HepG2 (cell line): ENCODE measurements around the gene TUT4. TPM values are rescaled to one million over a fixed set of nuclear protein-coding genes. Genes with fewer than 3 reads are reported as not detected.

Experiments
- GTF2F1 ChIP-seq: fragments of 150-350 bp; IDR thresholded peaks from 2 replicates; pipeline ENCODE4 v1.6.1; 2014; ENCODE audit warnings: low read length
- HIVEP1 ChIP-seq: sonication (generic); formaldehyde crosslinking; IDR thresholded peaks from 2 replicates; pipeline ENCODE4 v1.4.0; 2020; ENCODE audit warnings: mild to moderate bottlenecking, missing genetic modification reagents
- HNRNPLL ChIP-seq: fragments of 200-400 bp; formaldehyde crosslinking; IDR thresholded peaks from 2 replicates; pipeline ENCODE4 v1.6.1; 2017; ENCODE audit warnings: mild to moderate bottlenecking, low read depth, low read length; ENCODE audit not compliant: poor library complexity, severe bottlenecking
- KDM2A ChIP-seq: sonication (generic); formaldehyde crosslinking; IDR thresholded peaks from 2 replicates; pipeline ENCODE4 v1.4.0; 2020; ENCODE audit warnings: low read depth, missing genetic modification reagents, borderline replicate concordance
- NAIF1 ChIP-seq: sonication (generic); formaldehyde crosslinking; IDR thresholded peaks from 2 replicates; pipeline ENCODE4 v1.5.0; 2020; ENCODE audit warnings: mild to moderate bottlenecking, missing genetic modification reagents, borderline replicate concordance
- NCOA1 ChIP-seq: sonication (generic); formaldehyde crosslinking; IDR thresholded peaks from 2 replicates; pipeline ENCODE4 v1.9.0; 2021; ENCODE audit warnings: missing genetic modification reagents
- NONO ChIP-seq, 2 experiments: fragments of 450-650 bp in 1 of 2; sonication (generic) in 1 of 2; formaldehyde crosslinking in 1 of 2; IDR thresholded peaks in 1 of 2; conservative IDR thresholded peaks in 1 of 2; 2 replicates each; pipeline versions ENCODE4 v1.6.1 to v1.8.0; 2017 to 2022; ENCODE audit warnings: mild to moderate bottlenecking in 1 of 2, missing genetic modification reagents in 1 of 2, moderate library complexity in 1 of 2
- PHF8 ChIP-seq: sonication (generic); formaldehyde crosslinking; IDR thresholded peaks from 2 replicates; pipeline ENCODE4 v1.5.0; 2020; ENCODE audit warnings: missing genetic modification reagents
- POLR2AphosphoS2 ChIP-seq: IDR thresholded peaks from 2 replicates; pipeline ENCODE4 v1.6.1; 2011; ENCODE audit warnings: low read depth, low read length, improper control_type of control experiment
- THAP9 ChIP-seq: sonication (generic); formaldehyde crosslinking; IDR thresholded peaks from 2 replicates; pipeline ENCODE4; 2020; ENCODE audit warnings: missing genetic modification reagents, mild to moderate bottlenecking, borderline replicate concordance
- ZC3H13 ChIP-seq: sonication (generic); formaldehyde crosslinking; IDR thresholded peaks from 2 replicates; pipeline ENCODE4 v1.8.1; 2023; ENCODE audit warnings: mild to moderate bottlenecking, missing genetic modification reagents, moderate library complexity
- ZNF264 ChIP-seq: sonication (generic); formaldehyde crosslinking; IDR thresholded peaks from 2 replicates; pipeline ENCODE4 v1.4.0; 2020; ENCODE audit warnings: missing genetic modification reagents
- ZNF317 ChIP-seq: sonication (generic); formaldehyde crosslinking; IDR thresholded peaks from 2 replicates; pipeline ENCODE4 v1.5.0; 2020; ENCODE audit warnings: mild to moderate bottlenecking, missing genetic modification reagents
- ZNF383 ChIP-seq: sonication (generic); formaldehyde crosslinking; IDR thresholded peaks from 2 replicates; pipeline ENCODE4 v1.4.0; 2020; ENCODE audit warnings: missing genetic modification reagents, mild to moderate bottlenecking, borderline replicate concordance
- ZNF468 ChIP-seq: sonication (generic); formaldehyde crosslinking; IDR thresholded peaks from 2 replicates; pipeline ENCODE4 v1.8.0; 2022; ENCODE audit warnings: mild to moderate bottlenecking, moderate library complexity, missing genetic modification reagents
- ZNF724P ChIP-seq: sonication (generic); formaldehyde crosslinking; IDR thresholded peaks from 2 replicates; pipeline ENCODE4 v1.8.0; 2022; ENCODE audit warnings: missing genetic modification reagents, borderline replicate concordance
- ZNF749 ChIP-seq: sonication (generic); formaldehyde crosslinking; IDR thresholded peaks from 2 replicates; pipeline ENCODE4 v1.8.0; 2022; ENCODE audit warnings: mild to moderate bottlenecking, missing genetic modification reagents, moderate library complexity, borderline replicate concordance
- ZSCAN30 ChIP-seq: sonication (generic); formaldehyde crosslinking; IDR thresholded peaks from 2 replicates; pipeline ENCODE4 v1.5.0; 2020; ENCODE audit warnings: mild to moderate bottlenecking, missing genetic modification reagents
- polyA plus RNA-seq, 8 experiments: library from polyadenylated mRNA; depleted of rRNA in 3 of 8; stranded (reverse) in 7 of 8; unstranded in 1 of 8; fragments of >200 nt; fragmentation: Illumina TruSeq in 4 of 8; extraction: Trizol in 4 of 8; gene quantifications; 2 replicates each; pipeline versions ENCODE4 v1.2.1 to v1.2.3, GENCODE V29; 2011 to 2016; ENCODE audit warnings: low read depth in 4 of 8, missing spikeins in 1 of 8, mixed read lengths in 1 of 8; ENCODE audit not compliant: insufficient read depth in 1 of 8
- total RNA-seq, 5 experiments: library from RNA; depleted of rRNA; stranded (reverse); fragments of >200 nt; fragmentation: Illumina TruSeq; extraction: Trizol; gene quantifications; 2 replicates each; pipeline ENCODE4 v1.2.3, GENCODE V29; 2016; ENCODE audit warnings: low read depth in 1 of 5
- TF ChIP-seq, protein P1 (sequence below): sonication (generic); formaldehyde crosslinking; IDR thresholded peaks from 2 replicates; pipeline ENCODE4 v1.5.1; 2020; ENCODE audit warnings: missing genetic modification reagents, mild to moderate bottlenecking, borderline replicate concordance
- TF ChIP-seq, protein P2 (sequence below): sonication (generic); formaldehyde crosslinking; IDR thresholded peaks from 2 replicates; pipeline ENCODE4 v1.5.0; 2020; ENCODE audit warnings: mild to moderate bottlenecking, missing genetic modification reagents

Gene TUT4
- total and polyA plus RNA-seq, 2 of the 13 experiments (the other 11 are each of a cell fraction or from before 2014, with no cell fraction given) = 44.7 to 53.5 TPM

DNA sequence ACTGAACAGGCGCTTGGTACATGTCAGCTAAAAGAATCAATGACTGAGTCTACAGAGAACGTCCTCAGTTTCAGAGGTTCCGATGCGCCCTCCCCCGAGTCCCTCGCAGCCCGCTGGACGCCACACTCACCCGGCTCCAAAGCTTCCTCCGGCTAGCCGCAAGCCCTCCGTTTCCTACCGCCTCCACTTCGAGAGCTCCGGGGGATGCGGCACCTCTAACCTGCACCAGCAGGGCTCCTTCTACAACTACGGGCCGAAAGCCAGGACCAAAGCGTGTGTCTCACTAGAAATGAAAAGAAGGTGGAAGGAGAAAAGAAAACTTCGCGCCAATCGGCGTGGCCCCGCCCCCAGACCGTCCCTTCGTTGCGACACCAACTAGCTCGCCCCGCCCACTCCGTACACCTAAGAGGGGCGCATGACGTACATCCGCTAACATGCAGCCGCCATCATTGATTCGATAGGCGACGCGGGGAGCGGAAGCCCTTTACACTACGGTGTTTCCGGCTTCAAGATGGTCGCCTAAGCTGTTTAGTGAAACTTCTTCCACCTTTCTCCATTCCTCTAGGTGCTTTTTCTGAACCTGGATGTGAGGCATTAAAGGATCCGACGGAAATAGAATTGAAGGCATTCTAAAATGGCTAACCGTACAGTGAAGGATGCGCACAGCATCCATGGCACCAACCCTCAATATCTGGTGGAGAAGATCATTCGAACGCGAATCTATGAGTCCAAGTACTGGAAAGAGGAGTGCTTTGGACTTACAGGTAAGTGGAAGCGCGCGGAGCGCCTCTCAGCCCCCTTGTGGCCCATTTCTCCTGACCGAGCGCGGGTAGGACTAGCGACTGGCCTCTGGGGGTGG lies 148.5 kb downstream of the TUT4 start, which contains the start of the genes ORC1 and PRPF38A (continued):
- TF ChIP-seq, protein P1, sequence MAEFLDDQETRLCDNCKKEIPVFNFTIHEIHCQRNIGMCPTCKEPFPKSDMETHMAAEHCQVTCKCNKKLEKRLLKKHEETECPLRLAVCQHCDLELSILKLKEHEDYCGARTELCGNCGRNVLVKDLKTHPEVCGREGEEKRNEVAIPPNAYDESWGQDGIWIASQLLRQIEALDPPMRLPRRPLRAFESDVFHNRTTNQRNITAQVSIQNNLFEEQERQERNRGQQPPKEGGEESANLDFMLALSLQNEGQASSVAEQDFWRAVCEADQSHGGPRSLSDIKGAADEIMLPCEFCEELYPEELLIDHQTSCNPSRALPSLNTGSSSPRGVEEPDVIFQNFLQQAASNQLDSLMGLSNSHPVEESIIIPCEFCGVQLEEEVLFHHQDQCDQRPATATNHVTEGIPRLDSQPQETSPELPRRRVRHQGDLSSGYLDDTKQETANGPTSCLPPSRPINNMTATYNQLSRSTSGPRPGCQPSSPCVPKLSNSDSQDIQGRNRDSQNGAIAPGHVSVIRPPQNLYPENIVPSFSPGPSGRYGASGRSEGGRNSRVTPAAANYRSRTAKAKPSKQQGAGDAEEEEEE (CRISPR knock-in tag) = 0 out of 2 replicates have a peak, but pooled peaks have one; percentile 34
- TF ChIP-seq NAIF1 (peak; percentile 54; the same call in 1 of the 2 replicates), ZNF724P (CRISPR knock-in tag) (peak; percentile 59; the same call in 1 of the 2 replicates), NONO (IDR thresholded peaks at IDR 0.05) (no peak), NONO (CRISPR knock-in tag; conservative IDR thresholded peaks at IDR 0.05) (peak; percentile 65), GTF2F1 (no peak), ZSCAN30 (CRISPR knock-in tag) (peak; percentile 84; the same call in 1 of the 2 replicates), ZNF383 (CRISPR knock-in tag) (no peak), ZNF749 (CRISPR knock-in tag) (peak; percentile 45; the same call in 1 of the 2 replicates), HNRNPLL (peak; percentile 86), ZNF264 (CRISPR knock-in tag) (peak; percentile 5; the same call in 1 of the 2 replicates), THAP9 (CRISPR knock-in tag) (peak; percentile 89), ZNF317 (peak; percentile 75), PHF8 (CRISPR knock-in tag) (peak; percentile 87), NCOA1 (0 out of 2 replicates have a peak, but pooled peaks have one; percentile 64), POLR2AphosphoS2 (peak; percentile 64; the same call in 1 of the 2 replicates), HIVEP1 (CRISPR knock-in tag) (no peak; the same call in 1 of the 2 replicates), ZNF468 (CRISPR knock-in tag) (no peak), ZC3H13 (CRISPR knock-in tag) (peak; percentile 77; the same call in 1 of the 2 replicates), KDM2A (CRISPR knock-in tag) (peak; percentile 93)
- TF ChIP-seq, protein P2, sequence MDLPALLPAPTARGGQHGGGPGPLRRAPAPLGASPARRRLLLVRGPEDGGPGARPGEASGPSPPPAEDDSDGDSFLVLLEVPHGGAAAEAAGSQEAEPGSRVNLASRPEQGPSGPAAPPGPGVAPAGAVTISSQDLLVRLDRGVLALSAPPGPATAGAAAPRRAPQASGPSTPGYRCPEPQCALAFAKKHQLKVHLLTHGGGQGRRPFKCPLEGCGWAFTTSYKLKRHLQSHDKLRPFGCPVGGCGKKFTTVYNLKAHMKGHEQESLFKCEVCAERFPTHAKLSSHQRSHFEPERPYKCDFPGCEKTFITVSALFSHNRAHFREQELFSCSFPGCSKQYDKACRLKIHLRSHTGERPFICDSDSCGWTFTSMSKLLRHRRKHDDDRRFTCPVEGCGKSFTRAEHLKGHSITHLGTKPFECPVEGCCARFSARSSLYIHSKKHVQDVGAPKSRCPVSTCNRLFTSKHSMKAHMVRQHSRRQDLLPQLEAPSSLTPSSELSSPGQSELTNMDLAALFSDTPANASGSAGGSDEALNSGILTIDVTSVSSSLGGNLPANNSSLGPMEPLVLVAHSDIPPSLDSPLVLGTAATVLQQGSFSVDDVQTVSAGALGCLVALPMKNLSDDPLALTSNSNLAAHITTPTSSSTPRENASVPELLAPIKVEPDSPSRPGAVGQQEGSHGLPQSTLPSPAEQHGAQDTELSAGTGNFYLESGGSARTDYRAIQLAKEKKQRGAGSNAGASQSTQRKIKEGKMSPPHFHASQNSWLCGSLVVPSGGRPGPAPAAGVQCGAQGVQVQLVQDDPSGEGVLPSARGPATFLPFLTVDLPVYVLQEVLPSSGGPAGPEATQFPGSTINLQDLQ (CRISPR knock-in tag) = no peak
